Ecto neural progenitor cell (in vitro differentiated cells): ENCODE measurements around the gene NMNAT1.
A peak's percentile ranks its signal among the peaks of the same experiment; 100 is the strongest.
"Not testable (repeated sequence)": the region's sequence is repeated elsewhere in the genome, so short reads cannot be mapped to it uniquely, and the experiment has no call there.

Experiments
- DNase-seq: peaks from one replicate; pipeline ENCODE4 v3.0.0-alpha.2; 2018; ENCODE audit warnings: low spot score

The NMNAT1 gene

GRCh38 chr1:9942939-9943788, at the start of gene NMNAT1, which contains the start of gene LZIC:
Gene NMNAT1, plus strand, starts transcription at chr1:9943475. Its CDS starts 28,599 bp downstream, at chr1:9972074.
Gene LZIC, minus strand, starts transcription at chr1:9943391. Its CDS starts 6,772 bp downstream, at chr1:9936619.
- peak; percentile 95 for DNase-seq

GRCh38 chr1:9894115-9894514, 49.2 kb upstream of the NMNAT1 start:
- DNase-seq = no peak

GRCh38 chr1:9900142-9901043, 42.9 kb upstream of the NMNAT1 start:
- no peak for DNase-seq

GRCh38 chr1:9901148-9902059, 41.9 kb upstream of the NMNAT1 start:
- DNase-seq = no peak

- DNase-seq = no peak
Measured at GRCh38 chr1:9902060-9902452, 41.2 kb upstream of the NMNAT1 start.

- no peak for DNase-seq
Measured at GRCh38 chr1:9903801-9904527, 39.3 kb upstream of the NMNAT1 start.

GRCh38 chr1:9904596-9904995, 38.7 kb upstream of the NMNAT1 start:
- DNase-seq = no peak

GRCh38 chr1:9905010-9905409, 38.3 kb upstream of the NMNAT1 start:
- DNase-seq = no peak

- DNase-seq = no peak
Measured at GRCh38 chr1:9906466-9906865, 36.8 kb upstream of the NMNAT1 start.

GRCh38 chr1:9907441-9907840, 35.8 kb upstream of the NMNAT1 start:
- DNase-seq = no peak

GRCh38 chr1:9908871-9909233, 34.4 kb upstream of the NMNAT1 start:
- DNase-seq = no peak

- peak; percentile 65 for DNase-seq
Measured at GRCh38 chr1:9909234-9910046, 33.8 kb upstream of the NMNAT1 start.

GRCh38 chr1:9910076-9910422, 33.2 kb upstream of the NMNAT1 start, which contains the start of gene CTNNBIP1:
Gene CTNNBIP1, minus strand, starts transcription at chr1:9910269. Its CDS starts 38,205 bp downstream, at chr1:9872064.
- no peak for DNase-seq

GRCh38 chr1:9910423-9911178, 32.7 kb upstream of the NMNAT1 start:
- DNase-seq = peak; percentile 100

- no peak for DNase-seq
Measured at GRCh38 chr1:9912264-9912936, 30.9 kb upstream of the NMNAT1 start.

GRCh38 chr1:9914610-9914937, 28.7 kb upstream of the NMNAT1 start:
- no peak for DNase-seq

GRCh38 chr1:9916452-9916851, 26.8 kb upstream of the NMNAT1 start:
- DNase-seq = no peak

- DNase-seq = not testable (repeated sequence)
Measured at GRCh38 chr1:9917495-9917894, 25.8 kb upstream of the NMNAT1 start.

GRCh38 chr1:9917901-9918300, 25.4 kb upstream of the NMNAT1 start:
- no peak for DNase-seq
